HCT116 (cell line): ENCODE results near the gene RSPH4A.

Source experiments
- CTCF ChIP-seq, 3 experiments: fragments of 200-600 bp in 1 of 3; sonication (generic) in 1 of 3; IDR thresholded peaks in 2 of 3; conservative IDR thresholded peaks in 1 of 3; 2 replicates each; pipeline ENCODE4 v1.5.1; 2012 to 2017; ENCODE audit warnings: low read depth in 2 of 3, low read length in 2 of 3, antibody characterized with exemption in 1 of 3, borderline replicate concordance in 1 of 3, control low read depth in 1 of 3, mild to moderate bottlenecking in 1 of 3, mixed read lengths in 1 of 3, mixed run types in 1 of 3, moderate library complexity in 1 of 3; ENCODE audit not compliant: insufficient read depth in 1 of 3
- POLR2A ChIP-seq: IDR thresholded peaks from 2 replicates; pipeline ENCODE4 v1.7.0; 2011; ENCODE audit warnings: borderline replicate concordance; ENCODE audit not compliant: insufficient read depth, insufficient read length; ENCODE audit errors: extremely low read depth
- SIN3A ChIP-seq: IDR thresholded peaks from 2 replicates; pipeline ENCODE4 v1.6.1; 2012; ENCODE audit warnings: low read depth
- TF ChIP-seq, protein P1 (sequence below): IDR thresholded peaks from 2 replicates; pipeline ENCODE4 v1.6.1; 2011; ENCODE audit warnings: mild to moderate bottlenecking, low read length, moderate library complexity; ENCODE audit not compliant: insufficient replicate concordance; ENCODE audit errors: extremely low read depth

GRCh38 chr6:116605935-116606334 lies 10.3 kb upstream of the RSPH4A start:
- TF ChIP-seq SIN3A, result no peak
- TF ChIP-seq CTCF (IDR thresholded peaks at IDR 0.05 in 2 of 3, conservative IDR thresholded peaks at IDR 0.05 in 1 of 3; ENCODE audit: borderline replicate concordance in 1 of 3, insufficient read depth in 1 of 3, low read depth in 2 of 3, low read length in 2 of 3), result no peak
- no peak for TF ChIP-seq POLR2A
- TF ChIP-seq, protein P1, sequence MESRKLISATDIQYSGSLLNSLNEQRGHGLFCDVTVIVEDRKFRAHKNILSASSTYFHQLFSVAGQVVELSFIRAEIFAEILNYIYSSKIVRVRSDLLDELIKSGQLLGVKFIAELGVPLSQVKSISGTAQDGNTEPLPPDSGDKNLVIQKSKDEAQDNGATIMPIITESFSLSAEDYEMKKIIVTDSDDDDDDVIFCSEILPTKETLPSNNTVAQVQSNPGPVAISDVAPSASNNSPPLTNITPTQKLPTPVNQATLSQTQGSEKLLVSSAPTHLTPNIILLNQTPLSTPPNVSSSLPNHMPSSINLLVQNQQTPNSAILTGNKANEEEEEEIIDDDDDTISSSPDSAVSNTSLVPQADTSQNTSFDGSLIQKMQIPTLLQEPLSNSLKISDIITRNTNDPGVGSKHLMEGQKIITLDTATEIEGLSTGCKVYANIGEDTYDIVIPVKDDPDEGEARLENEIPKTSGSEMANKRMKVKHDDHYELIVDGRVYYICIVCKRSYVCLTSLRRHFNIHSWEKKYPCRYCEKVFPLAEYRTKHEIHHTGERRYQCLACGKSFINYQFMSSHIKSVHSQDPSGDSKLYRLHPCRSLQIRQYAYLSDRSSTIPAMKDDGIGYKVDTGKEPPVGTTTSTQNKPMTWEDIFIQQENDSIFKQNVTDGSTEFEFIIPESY, result no peak
